B cell (primary cell): Measurements from ENCODE around the gene PCDH15. TPM values are rescaled to one million over a fixed set of nuclear protein-coding genes. Genes with fewer than 3 reads are reported as not detected.

Experiments
- ATAC-seq: fragments of 200-7000 bp; cut with Tn5 transposase; one replicate; pipeline ENCODE4 v1.10.0; 2021; ENCODE audit warnings: low read depth, mild to moderate bottlenecking, moderate number of reproducible peaks, moderate library complexity
- CTCF ChIA-PET: fragments of 350-600 bp; sonication (Branson Sonifier 250); formaldehyde crosslinking; loops from one replicate; lab custom pipeline; 2021; ENCODE audit warnings: antibody characterized with exemption, inconsistent platforms; lab: Charles Lee
- POLR2A ChIA-PET: fragments of 350-600 bp; sonication (Branson Sonifier 250); formaldehyde crosslinking; loops from one replicate; lab custom pipeline; 2021; ENCODE audit warnings: antibody characterized with exemption; lab: Charles Lee
- DNase-seq: peaks from one replicate; pipeline ENCODE4 v3.0.0; 2013
- H2AFZ ChIP-seq: 2 replicates; pipeline ENCODE4 v1.6.1; 2012; ENCODE audit warnings: mild to moderate bottlenecking, low read depth, low read length; ENCODE audit not compliant: insufficient read depth, poor library complexity, severe bottlenecking
- H3K27ac ChIP-seq, 2 donors: 1 replicate in 1 of 2; 2 replicates in 1 of 2; pipeline ENCODE4 v1.5.1; 2012 to 2013; ENCODE audit warnings: low read length in 2 of 2, mild to moderate bottlenecking in 2 of 2, moderate library complexity in 1 of 2
- H3K27me3 ChIP-seq, 4 experiments: fragments of 200-600 bp in 1 of 4; sonication (generic) in 1 of 4; replicated peaks in 1 of 4; 1 replicate in 2 of 4; 2 replicates in 2 of 4; pipeline versions ENCODE4 v1.6.1 to v1.7.0; 2013 to 2016; ENCODE audit warnings: low read length in 3 of 4, mild to moderate bottlenecking in 2 of 4, mixed read lengths in 1 of 4, moderate library complexity in 1 of 4; ENCODE audit not compliant: insufficient read depth in 4 of 4, control insufficient read depth in 3 of 4; ENCODE audit errors: control extremely low read depth in 1 of 4
- H3K36me3 ChIP-seq, 2 experiments: replicated peaks in 1 of 2; 1 replicate in 1 of 2; 2 replicates in 1 of 2; pipeline versions ENCODE4 v1.6.1 to v1.7.1; 2013; ENCODE audit warnings: low read length in 1 of 2; ENCODE audit not compliant: insufficient read depth in 2 of 2, control insufficient read depth in 1 of 2; ENCODE audit errors: control extremely low read depth in 1 of 2, extremely low read depth in 1 of 2
- H3K4me1 ChIP-seq, 2 donors: fragments of 200-600 bp in 1 of 2; sonication (generic) in 1 of 2; 1 replicate in 1 of 2; 2 replicates in 1 of 2; pipeline versions ENCODE4 v1.5.1 to v1.6.1; 2013 to 2017; ENCODE audit warnings: low read length in 2 of 2; ENCODE audit not compliant: control insufficient read depth in 2 of 2, insufficient read depth in 2 of 2
- H3K4me2 ChIP-seq: replicated peaks from 2 replicates; pipeline ENCODE3; 2012; ENCODE audit warnings: mild to moderate bottlenecking, low read depth, low read length; ENCODE audit not compliant: poor library complexity, severe bottlenecking
- H3K4me3 ChIP-seq, 5 experiments: fragments of 200-600 bp in 1 of 5; sonication (generic) in 1 of 5; 1 replicate in 3 of 5; 2 replicates in 2 of 5; pipeline versions ENCODE4 v1.5.1 to v1.7.0; 2011 to 2016; ENCODE audit warnings: low read length in 4 of 5, mild to moderate bottlenecking in 4 of 5, low read depth in 2 of 5, control low read depth in 1 of 5, moderate library complexity in 1 of 5; ENCODE audit not compliant: insufficient read depth in 1 of 5; ENCODE audit errors: control extremely low read depth in 1 of 5, extremely low read depth in 1 of 5
- H3K79me2 ChIP-seq: fragments of 200-600 bp; sonication (generic); one replicate; pipeline ENCODE4 v1.6.0; 2016; ENCODE audit warnings: low read length; ENCODE audit not compliant: control insufficient read depth, insufficient read depth
- H3K9ac ChIP-seq: fragments of 200-600 bp; sonication (generic); 2 replicates; pipeline ENCODE4 v1.6.1; 2017; ENCODE audit warnings: mild to moderate bottlenecking, low read length, moderate library complexity
- H3K9me3 ChIP-seq, 3 donors: one replicate each; pipeline versions ENCODE4 v1.6.1 to v1.7.1; 2013; ENCODE audit warnings: low read length in 2 of 3; ENCODE audit not compliant: control insufficient read depth in 2 of 3, insufficient read depth in 1 of 3; ENCODE audit errors: control extremely low read depth in 1 of 3
- H4K20me1 ChIP-seq: 2 replicates; pipeline ENCODE4 v1.6.0; 2012; ENCODE audit warnings: mild to moderate bottlenecking, low read length; ENCODE audit not compliant: insufficient read depth, control insufficient read depth, poor library complexity, severe bottlenecking
- H3K27ac Mint-ChIP-seq: one replicate; pipeline ENCODE4 v1.8.0; 2021; ENCODE audit warnings: mixed read lengths
- H3K27me3 Mint-ChIP-seq: one replicate; pipeline ENCODE4 v1.8.0; 2021; ENCODE audit warnings: mixed read lengths
- H3K4me1 Mint-ChIP-seq: one replicate; pipeline ENCODE4 v1.8.0; 2021; ENCODE audit warnings: mixed read lengths
- H3K4me3 Mint-ChIP-seq: one replicate; pipeline ENCODE4 v1.8.0; 2021; ENCODE audit warnings: mixed read lengths
- H3K9me3 Mint-ChIP-seq: one replicate; pipeline ENCODE4 v1.8.0; 2022; ENCODE audit warnings: mixed read lengths; ENCODE audit not compliant: insufficient read depth
- CTCF ChIP-seq: fragments of 200-600 bp; IDR thresholded peaks from one replicate; pipeline ENCODE4 v1.8.0; 2022; ENCODE audit warnings: antibody characterized with exemption, mild to moderate bottlenecking
- EZH2 ChIP-seq: IDR thresholded peaks from 2 replicates; pipeline ENCODE4 v1.6.1; 2012; ENCODE audit warnings: borderline replicate concordance, low read depth, mild to moderate bottlenecking, moderate library complexity, low read length; ENCODE audit not compliant: insufficient read depth, poor library complexity, severe bottlenecking
- WGBS: methylation state at CpG from one replicate; pipeline ENCODE4 v1.1.5; 2013; ENCODE audit warnings: missing lambda C conversion rate; ENCODE audit not compliant: insufficient coverage; 5-methylcytosine and 5-hydroxymethylcytosine counted together
- intact Hi-C: fragments of 100-400 bp; cut with micrococcal nuclease; formaldehyde crosslinking; loops from one replicate; pipeline ENCODE4 v1.10.0; 2022
- polyA plus RNA-seq: library from polyadenylated mRNA; depleted of rRNA; stranded (reverse); fragments of >200 nt; gene quantifications from 2 replicates; pipeline ENCODE4 v1.2.3, GENCODE V29; 2012
- total RNA-seq, 2 donors: library from RNA; stranded (reverse); fragments of 120-200 nt in 1 of 2; gene quantifications; 1 replicate in 1 of 2; 2 replicates in 1 of 2; pipeline versions ENCODE4 v1.2.3 to v1.2.4, GENCODE V29; 2013 to 2022

Gene PCDH15
- total and polyA plus RNA-seq, 2 donors (not counting 1 experiment from before 2014, with no cell fraction given), result not detected

- Histone ChIP-seq H3K9ac (no peak overlapping the region), H3K27ac (no peak overlapping the region), H3K4me3 (no peak overlapping the region), H2AFZ (no peak overlapping the region), H3K36me3 (no peaks in the 10 kb centered on the region), H3K9me3 (no peaks in the 10 kb centered on the region), H4K20me1 (no peaks in the 10 kb centered on the region), H3K4me2 (no peak overlapping the region), H3K4me1 (no peaks in the 10 kb centered on the region), H3K27me3 (no peaks in the 10 kb centered on the region), H3K79me2 (no peaks in the 10 kb centered on the region)
- WGBS, result 98% methylated on average over 6 of the region's 8 CpGs
- TF ChIP-seq EZH2 (no peak), CTCF (no peak)
- DNase-seq (no peak), ATAC-seq (no peak)
- H3K4me3 Mint-ChIP-seq, result no peak overlapping the region
- H3K27ac Mint-ChIP-seq, result no peak overlapping the region
- ChIA-PET CTCF (no interaction called here), POLR2A (no interaction called here)
- peaks cover 1% of the 10 kb centered on the region for H3K9me3 Mint-ChIP-seq
- intact Hi-C loops, result no loop called here
- no peaks in the 10 kb centered on the region for H3K4me1 Mint-ChIP-seq
- H3K27me3 Mint-ChIP-seq, result no peaks in the 10 kb centered on the region
Measured at GRCh38 chr10:53786236-53786900, 1014.7 kb downstream of the PCDH15 start.

- no peak for ATAC-seq
- WGBS, result 83% methylated on average over 1 of the region's 10 CpGs
- intact Hi-C loops, result no loop called here
- Histone ChIP-seq H3K9ac (no peak overlapping the region), H3K79me2 (no peaks in the 10 kb centered on the region), H3K4me1 (no peaks in the 10 kb centered on the region), H3K27me3 (no peaks in the 10 kb centered on the region), H2AFZ (no peak overlapping the region), H3K9me3 (no peaks in the 10 kb centered on the region), H3K36me3 (no peaks in the 10 kb centered on the region), H3K4me3 (no peak overlapping the region), H3K27ac (no peak overlapping the region), H4K20me1 (no peaks in the 10 kb centered on the region), H3K4me2 (no peak overlapping the region)
- Mint-ChIP-seq H3K9me3 (peaks cover 1% of the 10 kb centered on the region), H3K27ac (no peak overlapping the region), H3K27me3 (no peaks in the 10 kb centered on the region), H3K4me1 (no peaks in the 10 kb centered on the region), H3K4me3 (no peak overlapping the region)
- no peak for TF ChIP-seq EZH2
- TF ChIP-seq CTCF, result no peak
- CTCF ChIA-PET, result no interaction called here
- DNase-seq, result no peak
- POLR2A ChIA-PET, result no interaction called here
Measured at GRCh38 chr10:53771701-53772100, 1029.3 kb downstream of the PCDH15 start.
